GM10847 (cell line): ENCODE measurements around the gene EYS.

ENCODE experiments used
- POLR2A ChIP-seq: IDR thresholded peaks from 2 replicates; pipeline ENCODE4 v1.6.1; 2011; ENCODE audit not compliant: insufficient read length; ENCODE audit errors: extremely low read depth

EYS gene

GRCh38 chr6:65707126-65707826 is at the start of gene EYS:
Gene EYS (minus strand): TSS chr6:65707226. CDS start chr6:65495410, 211,816 bp downstream.
- no peak for TF ChIP-seq POLR2A

DNA sequence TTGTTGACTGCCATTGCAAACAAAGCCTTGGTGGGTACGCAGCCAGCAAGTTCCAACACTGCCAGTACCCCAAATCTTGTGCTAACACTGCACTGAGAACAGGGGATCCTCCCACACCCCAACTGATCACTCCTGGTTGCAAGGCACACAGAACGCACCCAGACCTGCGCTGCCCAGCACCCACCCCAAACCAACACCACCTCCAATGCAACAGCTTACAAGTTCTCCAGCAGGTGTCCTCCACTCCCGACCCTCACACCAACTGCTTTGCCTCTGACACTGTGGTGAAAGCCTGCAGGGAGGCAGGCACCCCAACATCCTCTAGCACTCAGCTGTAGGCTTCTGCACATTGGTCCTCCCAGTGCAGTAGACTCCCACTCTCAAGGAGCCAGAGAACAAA is 39.3 kb upstream of the EYS start:
- TF ChIP-seq POLR2A: no peak

DNA sequence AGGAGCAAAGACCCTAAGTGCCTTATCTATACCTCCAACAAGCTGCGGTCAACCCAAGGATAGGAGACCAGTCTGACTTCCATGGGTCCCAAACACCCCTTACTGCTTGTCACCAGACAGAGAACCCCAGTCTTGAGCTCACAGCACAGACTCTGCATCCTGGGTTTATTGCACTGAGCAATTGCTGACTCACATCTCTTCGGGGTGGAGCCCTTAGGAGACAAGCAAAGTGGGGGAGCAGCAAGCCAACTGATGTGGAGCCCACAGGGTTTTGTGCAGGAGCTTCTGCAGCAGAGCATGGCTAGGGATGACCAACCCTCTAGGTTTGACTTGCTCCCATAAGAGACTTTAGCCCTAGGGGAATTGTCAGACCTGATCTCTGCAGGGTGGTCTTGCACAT is 38.6 kb upstream of the EYS start:
- no peak for TF ChIP-seq POLR2A

GRCh38 chr6:65728879-65729479 is 22.0 kb upstream of the EYS start:
- TF ChIP-seq POLR2A: no peak

DNA sequence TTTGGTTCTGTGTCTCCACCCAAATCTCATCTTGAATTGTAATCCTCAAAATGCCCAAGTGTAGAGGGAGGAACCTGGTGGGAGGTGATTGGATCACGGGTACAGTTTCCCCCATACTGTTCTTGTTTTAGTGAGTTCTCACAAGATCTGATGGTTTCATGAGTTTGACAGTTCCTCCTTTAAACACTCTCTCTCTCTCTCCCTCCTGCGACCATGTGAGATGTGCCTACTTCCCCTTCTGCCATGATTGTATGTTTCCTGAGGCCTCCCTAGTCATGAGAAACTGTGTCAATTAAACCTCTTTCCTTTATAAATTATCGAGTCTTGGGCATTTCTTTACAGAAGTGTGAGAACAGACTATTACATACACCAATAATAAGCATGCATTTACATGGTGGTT is 12.1 kb upstream of the EYS start:
- TF ChIP-seq POLR2A: no peak

- TF ChIP-seq POLR2A: no peak
These were observed 4.5 kb upstream of the EYS start for GRCh38 chr6:65711531-65711930.

DNA sequence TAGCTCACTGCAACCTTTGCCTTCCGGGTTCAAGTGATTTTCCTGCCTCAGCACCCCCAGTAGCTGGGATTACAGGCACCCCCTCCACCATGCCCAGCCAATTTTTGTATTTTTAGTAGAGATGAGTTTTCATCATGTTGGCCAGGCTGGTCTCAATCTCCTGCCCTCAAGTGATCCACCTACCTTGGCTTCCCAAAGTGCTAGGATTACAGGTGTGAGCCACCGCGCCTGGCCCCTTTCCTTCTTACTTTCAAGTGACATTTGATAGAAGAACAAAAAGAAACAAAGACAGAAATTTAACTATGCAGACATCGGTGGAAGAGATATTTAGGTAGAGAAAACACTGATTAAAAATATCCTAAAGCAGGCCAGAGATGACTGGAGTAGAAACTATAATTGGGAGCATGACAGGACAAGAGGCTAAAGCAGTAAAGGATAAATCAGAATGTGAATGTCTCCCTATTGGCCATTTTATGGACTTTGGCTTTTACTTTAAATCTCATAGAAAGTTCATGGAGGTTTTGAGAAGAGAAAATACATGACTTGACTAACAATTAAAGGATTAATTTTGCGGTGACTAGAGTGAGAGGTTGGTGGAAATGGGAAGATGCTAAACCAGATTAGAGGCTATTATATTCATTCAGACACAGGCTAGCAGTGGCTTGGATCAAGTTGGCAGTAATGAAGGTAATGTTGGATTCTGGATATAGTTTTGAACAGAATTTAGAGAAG is 2.2 kb upstream of the EYS start:
- TF ChIP-seq POLR2A: no peak

- TF ChIP-seq POLR2A: no peak
These were observed 1.1 kb upstream of the EYS start for GRCh38 chr6:65708162-65708561.

DNA sequence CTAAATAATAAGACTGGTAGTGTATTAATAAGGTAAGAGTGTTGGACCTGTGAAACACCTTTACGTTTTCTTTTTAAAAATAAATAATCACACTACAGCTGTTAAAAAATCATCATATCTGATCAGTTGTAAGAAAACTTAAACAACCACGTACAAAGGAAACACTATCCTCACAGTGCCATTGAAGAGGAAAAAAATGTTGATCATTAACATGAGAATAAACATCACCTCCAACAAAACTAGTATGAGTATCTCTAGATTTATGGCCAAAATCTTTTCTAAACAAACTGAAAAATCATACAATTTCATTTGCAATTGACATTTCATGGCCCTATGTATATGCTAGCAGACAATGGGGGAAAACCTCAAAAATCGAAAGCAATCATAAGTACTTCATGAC is 590 bp downstream of the EYS start:
- TF ChIP-seq POLR2A: no peak

- no peak for TF ChIP-seq POLR2A
These were observed 5.7 kb downstream of the EYS start for GRCh38 chr6:65701325-65701724.

DNA sequence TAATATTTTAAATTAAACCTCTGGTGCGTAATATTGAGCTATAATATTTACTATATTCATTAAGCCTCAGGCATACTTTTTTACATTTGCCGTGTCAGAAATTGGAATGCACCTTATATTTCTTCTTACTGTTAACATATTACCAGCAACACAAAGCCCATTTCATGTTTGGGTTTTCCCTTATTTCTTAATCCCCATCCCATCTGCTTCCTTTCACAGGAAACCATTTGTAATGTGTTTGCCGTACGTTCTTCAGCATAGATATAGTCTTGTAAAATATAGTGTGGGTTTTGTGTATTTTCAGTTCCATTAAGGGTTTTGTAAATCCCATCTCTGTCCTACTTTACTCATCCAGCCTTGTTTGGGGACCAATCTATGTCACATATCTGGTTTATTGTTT is 6.5 kb downstream of the EYS start:
- no peak for TF ChIP-seq POLR2A

- TF ChIP-seq POLR2A: no peak
These were observed 14.9 kb downstream of the EYS start for GRCh38 chr6:65692109-65692508.

DNA sequence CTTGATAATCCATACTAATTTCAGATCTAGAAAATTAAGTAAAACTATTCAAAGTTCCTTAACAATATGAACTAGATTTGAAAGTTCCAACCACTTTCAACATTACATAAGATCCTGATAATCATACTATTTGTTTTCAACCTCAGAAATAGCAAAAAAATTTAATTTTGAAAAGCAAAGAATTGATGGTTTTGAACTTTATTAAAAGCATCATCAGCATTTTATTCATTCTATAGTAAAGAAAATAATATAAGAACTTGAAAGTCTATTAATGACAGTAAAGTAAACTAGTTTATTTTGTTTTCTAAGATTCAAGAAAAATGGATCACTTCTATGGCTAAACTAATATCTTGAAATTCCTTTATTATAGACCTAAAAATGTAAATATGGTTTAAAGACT is 26.8 kb downstream of the EYS start:
- no peak for TF ChIP-seq POLR2A

DNA sequence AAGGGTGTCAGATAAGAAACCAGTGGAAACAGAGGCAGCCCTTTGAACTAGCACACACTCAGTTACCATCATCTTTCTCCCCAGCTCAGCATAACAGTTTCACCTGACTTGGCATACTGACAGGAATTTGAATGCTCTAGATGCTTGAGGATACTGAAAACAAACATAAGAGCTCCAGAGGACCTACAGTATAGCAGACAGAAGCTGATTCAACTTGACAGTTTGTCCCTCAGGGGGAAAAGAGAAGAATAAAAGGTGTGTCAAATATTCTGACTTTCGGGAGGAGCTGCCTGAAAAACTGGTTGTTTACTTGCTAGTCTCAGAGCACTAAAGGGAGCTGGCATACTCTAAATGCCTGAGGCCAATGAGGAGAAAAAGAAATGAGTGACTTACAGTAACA is 35.1 kb downstream of the EYS start:
- TF ChIP-seq POLR2A: no peak

DNA sequence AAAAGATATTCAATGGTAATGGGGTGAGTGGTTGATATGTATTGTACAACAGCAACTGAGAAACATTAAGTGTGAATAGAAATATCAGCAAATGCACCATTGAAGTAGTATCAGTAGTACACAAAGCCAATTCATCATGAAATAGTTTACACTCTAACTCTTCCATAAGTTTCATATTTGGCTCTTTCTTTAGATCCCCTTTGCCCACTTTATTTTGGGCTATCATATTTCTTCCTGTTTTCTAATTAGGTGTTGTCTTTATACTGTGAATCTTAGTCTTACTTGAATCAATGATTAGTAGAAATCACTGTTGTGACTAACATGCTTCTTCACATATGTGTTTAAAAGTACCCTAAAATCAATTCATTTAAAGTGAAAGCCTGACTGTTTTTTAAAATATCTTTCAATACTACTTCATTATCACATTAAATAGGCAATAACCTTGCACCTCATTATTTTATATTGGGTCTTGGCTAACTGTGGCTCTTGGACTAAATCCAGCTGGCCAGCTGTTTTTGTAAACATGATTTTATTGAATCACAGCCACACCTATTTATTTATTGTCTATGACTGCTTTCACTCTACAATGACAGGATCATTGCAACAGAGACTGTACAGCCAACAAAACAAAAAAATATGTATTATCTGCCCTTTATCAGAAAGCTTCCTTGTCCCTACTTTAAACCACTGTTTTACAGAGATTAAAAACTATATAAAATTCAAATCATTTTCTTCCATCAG is 38.9 kb downstream of the EYS start:
- TF ChIP-seq POLR2A: no peak

- TF ChIP-seq POLR2A: no peak
These were observed 56.9 kb downstream of the EYS start for GRCh38 chr6:65650086-65650485.
